ENCODE measurements around the gene LMBRD1.

The LMBRD1 gene

DNA sequence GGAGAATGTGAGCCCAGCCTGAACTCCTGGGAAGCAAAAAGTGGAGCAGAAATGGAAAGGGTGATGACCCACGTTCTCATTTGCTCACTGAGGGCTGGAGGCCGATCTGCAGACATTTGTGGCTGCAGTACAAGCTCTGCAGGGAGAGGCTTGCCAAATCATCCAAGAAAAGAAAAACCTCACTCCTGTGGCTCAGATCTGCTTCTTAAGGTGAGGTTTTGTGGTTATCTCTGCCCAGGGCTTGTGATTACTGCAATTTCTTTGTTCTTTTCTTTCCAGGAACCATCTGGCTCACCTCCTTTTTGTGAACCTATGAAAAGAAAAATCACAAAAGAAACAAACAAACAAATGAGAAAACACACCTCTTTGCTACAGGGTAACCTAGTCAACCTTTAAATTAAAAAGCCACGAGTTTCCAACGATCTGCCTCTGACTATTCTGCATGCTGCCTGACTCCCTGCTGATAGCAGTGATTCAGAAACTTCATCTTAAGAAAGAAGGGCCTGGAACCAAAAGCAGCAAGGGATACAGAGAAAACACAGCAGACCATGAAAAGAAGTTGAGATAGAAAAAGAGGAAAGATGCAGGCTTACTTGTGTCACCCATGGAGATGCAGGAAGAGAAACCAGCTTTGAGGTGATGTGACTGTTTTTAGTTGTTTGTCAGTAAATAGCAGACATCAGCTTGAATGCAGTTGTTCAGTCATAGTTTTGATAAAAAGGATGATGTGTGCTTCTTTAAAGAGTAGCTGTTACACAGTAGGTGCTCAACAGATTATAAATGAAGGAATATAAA is 165.1 kb downstream of the LMBRD1 start:
- DNase-seq (ENCODE audit: low read depth) = no peak

DNA sequence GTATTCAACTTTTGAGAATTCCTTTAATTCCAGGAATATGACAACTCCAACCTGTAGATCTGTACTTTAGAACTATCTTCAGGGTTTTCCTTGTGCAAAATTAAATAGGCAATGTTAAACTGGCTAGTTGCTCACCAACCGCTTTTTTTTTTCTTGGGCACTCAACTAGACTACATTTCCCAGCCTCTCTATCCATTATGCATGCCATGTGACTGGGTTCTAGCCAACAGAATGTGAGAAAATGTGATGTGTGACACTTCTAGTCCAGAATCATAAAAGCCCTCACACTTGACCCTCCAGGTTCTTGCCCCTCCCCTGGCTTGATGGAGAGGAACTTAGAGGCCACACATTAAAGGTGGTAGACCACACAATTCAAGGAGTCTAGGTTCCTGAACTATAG is 166.0 kb downstream of the LMBRD1 start:
- no peak for DNase-seq (ENCODE audit: low read depth)

DNA sequence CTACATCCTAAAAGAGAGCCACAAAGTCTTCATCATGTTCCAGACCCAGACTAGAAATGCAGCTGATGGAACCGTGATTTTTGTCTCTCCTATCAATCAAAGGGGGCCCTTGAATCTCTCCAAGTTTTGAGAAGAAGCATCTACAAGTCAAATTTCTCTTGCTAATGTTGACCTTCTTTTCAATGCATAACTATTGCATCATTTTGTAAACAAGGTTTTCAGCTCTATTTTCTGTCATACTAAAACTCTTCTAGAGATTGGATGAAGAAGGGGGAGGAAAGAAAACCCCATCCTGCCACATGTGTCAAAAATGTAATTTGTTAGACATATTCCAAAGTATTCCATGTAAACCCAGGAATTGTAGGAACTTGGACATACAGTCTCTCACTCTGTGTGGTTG is 169.2 kb downstream of the LMBRD1 start:
- DNase-seq (ENCODE audit: low read depth) = no peak

DNA sequence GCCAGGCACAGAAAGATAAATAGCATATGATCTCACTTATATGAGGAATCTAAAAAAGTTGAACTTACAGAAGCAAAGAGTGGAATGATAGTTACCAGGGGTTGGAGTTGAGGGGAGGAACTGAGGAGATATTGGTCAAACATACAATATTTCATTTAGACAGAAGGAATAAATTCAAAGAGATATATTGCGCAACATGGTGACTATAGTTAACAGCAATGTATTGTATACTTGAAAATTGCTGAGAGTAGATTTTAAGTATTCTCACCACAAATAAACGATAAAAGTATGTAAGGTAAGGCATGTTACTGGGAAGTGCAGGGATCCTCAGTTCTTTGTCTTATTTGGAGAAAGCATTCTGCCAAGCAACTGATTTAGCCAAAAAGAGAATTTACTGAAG is 171.9 kb downstream of the LMBRD1 start:
- no peak for DNase-seq (ENCODE audit: low read depth)

Measured in activated T-helper 1 cell treated with Interleukin-2 at 50 U/mL for 16 hours (primary cell).